ENCODE data around the gene PREB.

PREB gene

DNA sequence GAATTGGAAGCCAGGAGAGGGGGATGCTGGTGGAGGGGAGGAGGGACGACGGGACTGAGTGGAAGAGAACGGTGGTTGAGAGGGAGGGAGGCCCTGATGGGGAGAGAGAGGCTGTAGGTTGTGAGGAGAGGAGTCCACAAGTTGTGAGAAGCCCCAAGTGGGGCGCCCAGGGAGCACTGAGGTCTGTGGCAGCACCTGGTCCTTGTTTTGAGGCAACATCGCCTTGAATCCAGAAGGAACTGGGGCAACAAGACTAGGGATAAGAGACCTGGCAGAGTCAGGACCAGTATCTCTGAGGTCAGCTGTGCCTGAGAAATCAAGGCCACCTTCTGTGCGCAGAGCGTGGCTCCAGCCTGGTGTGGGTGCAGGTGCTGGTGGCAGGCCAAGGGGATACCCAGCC, 3.7 kb upstream of the PREB start:
- no peaks in the 10 kb centered on the region for H3K9me3 ChIP-seq (ENCODE audit: control insufficient read depth in 5 of 5, low read length in 5 of 5)

DNA sequence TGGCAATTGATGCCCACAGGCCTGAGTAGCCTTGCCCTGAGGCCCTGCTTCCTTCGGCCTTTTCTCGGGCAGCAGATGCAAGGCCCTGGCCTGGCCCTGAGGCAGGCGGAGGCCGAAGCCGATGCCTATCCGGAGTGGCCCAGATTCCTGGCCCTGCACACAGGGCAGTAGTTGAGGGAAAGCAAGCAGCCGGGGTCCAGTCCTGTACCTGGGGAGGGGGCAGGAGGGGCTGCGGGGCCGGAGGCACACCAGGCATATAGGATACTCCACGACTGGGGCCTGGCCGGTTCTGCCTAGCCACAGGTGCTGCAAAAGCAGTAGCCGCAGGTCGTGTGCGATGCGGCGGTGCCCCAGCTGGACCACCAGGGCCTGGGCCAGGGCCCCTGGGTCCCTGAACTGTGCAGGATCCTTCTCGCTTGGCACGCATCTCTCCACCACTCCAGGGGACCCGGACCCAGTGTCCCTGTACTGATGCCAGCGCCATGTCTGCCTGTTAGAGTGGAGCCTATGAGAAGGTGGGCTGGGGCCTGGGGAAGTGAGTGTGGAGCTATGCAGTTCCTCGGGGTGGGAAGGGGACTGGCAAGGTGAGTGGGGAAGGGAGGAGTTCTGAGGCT, 3.0 kb upstream of the PREB start:
- H3K4me1 ChIP-seq (ENCODE audit: control insufficient read depth in 5 of 5, insufficient read depth in 5 of 5, low read length in 5 of 5), result peaks cover 0 to 21% (median 18%) of the 10 kb centered on the region in 5 donors
- no peak overlapping the region for H3K9ac ChIP-seq (ENCODE audit: low read length in 5 of 5)
- no peak overlapping the region for H3K27ac ChIP-seq (ENCODE audit: low read depth, low read length)
- H3K9me3 ChIP-seq (ENCODE audit: control insufficient read depth in 5 of 5, low read length in 5 of 5), result no peaks in the 10 kb centered on the region
- H3K36me3 ChIP-seq (ENCODE audit: control insufficient read depth in 5 of 5, insufficient read depth in 5 of 5, low read length in 5 of 5), result peaks cover 0 to 6% (median 3%) of the 10 kb centered on the region in 5 donors
- no peaks in the 10 kb centered on the region for H3K27me3 ChIP-seq (ENCODE audit: control insufficient read depth in 5 of 5, insufficient read depth in 4 of 5, low read length in 5 of 5)
- H3K4me3 ChIP-seq (ENCODE audit: low read depth in 1 of 5, low read length in 5 of 5), result no peak overlapping the region

More for the DNA sequence above, 3.7 kb upstream of the PREB start:
- Histone ChIP-seq H3K27ac (ENCODE audit: low read depth, low read length) (no peak overlapping the region), H3K36me3 (ENCODE audit: control insufficient read depth in 5 of 5, insufficient read depth in 5 of 5, low read length in 5 of 5) (no peaks in the 10 kb centered on the region), H3K9ac (ENCODE audit: low read length in 5 of 5) (no peak overlapping the region), H3K4me1 (ENCODE audit: control insufficient read depth in 5 of 5, insufficient read depth in 5 of 5, low read length in 5 of 5) (peaks cover 0 to 14% (median 11%) of the 10 kb centered on the region in 5 donors), H3K4me3 (ENCODE audit: low read depth in 1 of 5, low read length in 5 of 5) (no peak overlapping the region), H3K27me3 (ENCODE audit: control insufficient read depth in 5 of 5, insufficient read depth in 4 of 5, low read length in 5 of 5) (no peaks in the 10 kb centered on the region)

DNA sequence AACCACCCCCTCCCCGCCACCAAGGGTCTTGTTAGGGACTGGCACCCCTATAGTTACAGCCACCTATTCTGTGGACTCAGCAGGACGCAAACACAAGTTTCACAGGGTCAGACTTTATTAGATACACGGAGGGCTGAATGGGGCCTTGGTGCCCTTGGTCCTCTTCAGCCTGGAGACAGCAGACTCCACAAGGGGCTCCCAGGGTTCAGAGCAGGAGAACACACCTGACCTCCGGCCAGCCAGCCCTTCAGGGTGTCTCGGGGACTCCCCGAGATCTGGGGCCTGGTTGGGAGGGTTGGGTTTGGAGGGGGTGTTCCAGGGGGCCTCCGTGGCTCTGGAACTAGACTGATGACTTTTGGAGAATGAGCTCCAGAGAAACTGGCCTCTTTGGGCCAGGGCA, 2.3 kb upstream of the PREB start:
- Histone ChIP-seq H3K9ac (ENCODE audit: low read length in 5 of 5) (no peak overlapping the region), H3K4me3 (ENCODE audit: low read depth in 1 of 5, low read length in 5 of 5) (no peak overlapping the region), H3K27me3 (ENCODE audit: control insufficient read depth in 5 of 5, insufficient read depth in 4 of 5, low read length in 5 of 5) (no peaks in the 10 kb centered on the region), H3K9me3 (ENCODE audit: control insufficient read depth in 5 of 5, low read length in 5 of 5) (no peaks in the 10 kb centered on the region), H3K4me1 (ENCODE audit: control insufficient read depth in 5 of 5, insufficient read depth in 5 of 5, low read length in 5 of 5) (peaks cover 0 to 24% (median 23%) of the 10 kb centered on the region in 5 donors), H3K36me3 (ENCODE audit: control insufficient read depth in 5 of 5, insufficient read depth in 5 of 5, low read length in 5 of 5) (peaks cover 0 to 13% (median 9%) of the 10 kb centered on the region in 5 donors), H3K27ac (ENCODE audit: low read depth, low read length) (no peak overlapping the region)

DNA sequence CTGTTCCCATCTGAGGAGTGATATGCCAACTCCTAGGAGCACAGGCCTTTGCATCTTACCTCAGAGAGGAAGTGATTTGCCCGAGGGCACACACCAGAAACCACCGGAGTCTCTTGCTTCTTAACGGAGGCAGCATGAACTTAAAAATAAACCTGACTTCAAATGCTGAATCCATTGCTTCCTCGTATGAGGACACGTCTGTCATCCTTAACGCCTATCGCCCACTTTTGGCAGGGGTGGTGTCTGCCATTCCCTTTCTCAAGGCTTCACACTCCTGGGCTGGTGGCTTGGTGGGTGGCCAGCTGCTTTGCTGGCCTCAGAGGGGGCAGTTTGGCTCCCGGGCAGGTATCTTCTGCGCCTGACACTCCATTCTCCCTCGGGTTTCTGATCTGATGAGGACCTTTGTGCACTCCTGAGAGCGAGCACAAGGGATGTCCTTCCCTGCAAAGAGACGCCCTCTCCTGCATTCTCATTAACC, 1.1 kb upstream of the PREB start:
- peaks cover 0 to 25% (median 23%) of the 10 kb centered on the region in 5 donors for H3K4me1 ChIP-seq (ENCODE audit: control insufficient read depth in 5 of 5, insufficient read depth in 5 of 5, low read length in 5 of 5)
- no peak overlapping the region for H3K4me3 ChIP-seq (ENCODE audit: low read depth in 1 of 5, low read length in 5 of 5)
- H3K9me3 ChIP-seq (ENCODE audit: control insufficient read depth in 5 of 5, low read length in 5 of 5), result no peaks in the 10 kb centered on the region
- no peaks in the 10 kb centered on the region for H3K27me3 ChIP-seq (ENCODE audit: control insufficient read depth in 5 of 5, insufficient read depth in 4 of 5, low read length in 5 of 5)
- no peak overlapping the region for H3K9ac ChIP-seq (ENCODE audit: low read length in 5 of 5)
- peaks cover 0 to 25% (median 22%) of the 10 kb centered on the region in 5 donors for H3K36me3 ChIP-seq (ENCODE audit: control insufficient read depth in 5 of 5, insufficient read depth in 5 of 5, low read length in 5 of 5)
- no peak overlapping the region for H3K27ac ChIP-seq (ENCODE audit: low read depth, low read length)

DNA sequence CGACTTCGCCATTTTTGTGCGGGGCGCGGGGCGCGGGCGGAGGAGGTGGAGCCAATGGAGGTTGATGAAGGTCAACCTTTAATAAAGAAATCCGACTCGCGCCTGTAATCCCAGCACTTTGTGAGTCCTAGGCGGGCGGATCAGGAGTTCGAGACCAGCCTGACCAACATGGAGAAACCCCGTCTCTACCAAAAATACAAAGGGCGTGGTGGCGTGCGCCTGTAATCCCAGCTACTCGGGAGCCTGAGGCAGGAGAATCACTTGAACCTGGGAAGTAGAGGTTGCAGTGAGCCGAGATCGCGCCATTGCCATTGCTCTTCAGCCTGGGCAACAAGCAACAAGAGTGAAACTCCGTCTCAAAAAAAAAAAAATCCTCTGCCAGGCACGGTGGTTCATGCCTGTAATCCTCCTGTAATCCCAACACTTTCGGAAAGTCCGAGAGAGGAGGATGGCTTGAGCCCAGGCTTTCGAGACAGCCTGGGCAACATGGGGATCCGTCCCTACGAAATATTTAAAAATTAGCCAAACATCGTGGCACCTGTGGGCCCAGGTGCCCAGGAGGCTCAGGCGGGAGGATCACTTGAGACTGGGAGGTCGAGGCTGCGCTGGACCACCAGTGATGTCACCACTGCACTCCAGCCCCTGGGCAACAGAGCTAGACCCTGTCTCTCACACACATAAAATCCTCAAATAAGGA, 493 bp upstream of the PREB start:
- peak overlapping the region in 4 of 5 donors; percentile 55 to 89 (median 73) for H3K4me3 ChIP-seq (ENCODE audit: low read depth in 1 of 5, low read length in 5 of 5)
- H3K27ac ChIP-seq (ENCODE audit: low read depth, low read length), result no peak overlapping the region

DNA sequence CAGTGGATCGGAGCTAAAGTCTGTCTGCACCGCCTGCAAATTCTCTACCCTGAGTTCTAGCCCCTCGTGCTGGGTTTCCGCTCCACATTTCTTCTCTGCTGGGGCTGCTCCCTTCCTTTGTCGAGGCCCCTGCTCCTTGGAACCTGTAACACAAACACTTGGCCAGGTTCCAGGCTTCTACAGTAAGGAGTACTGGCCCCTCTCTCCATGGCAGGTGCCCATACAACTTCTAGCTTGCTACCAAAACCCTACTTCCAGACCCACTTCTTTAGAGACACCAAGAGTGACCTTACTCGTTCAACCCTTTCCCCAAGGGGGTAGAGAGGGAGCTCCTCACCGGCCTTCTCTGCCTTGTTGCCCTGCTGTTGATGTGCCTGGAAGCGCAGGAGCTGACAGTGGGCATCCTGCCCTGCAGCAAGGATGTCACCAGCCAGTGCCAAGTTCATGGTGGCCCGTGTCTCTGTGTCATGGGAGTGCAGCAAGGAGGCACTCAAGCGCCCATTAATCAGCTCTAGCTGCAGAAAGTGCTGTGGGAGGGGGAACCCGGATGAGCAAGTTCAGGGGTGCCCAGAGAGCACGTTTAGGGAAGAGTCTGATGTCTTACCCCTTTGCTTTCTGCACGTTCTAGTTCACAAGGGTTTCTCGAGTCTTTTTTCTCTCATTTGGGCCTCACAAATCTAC, 1.1 kb downstream of the PREB start:
- Histone ChIP-seq H3K9me3 (ENCODE audit: control insufficient read depth in 5 of 5, low read length in 5 of 5) (no peaks in the 10 kb centered on the region), H3K4me1 (ENCODE audit: control insufficient read depth in 5 of 5, insufficient read depth in 5 of 5, low read length in 5 of 5) (peaks cover 0 to 25% (median 23%) of the 10 kb centered on the region in 5 donors), H3K9ac (ENCODE audit: low read length in 5 of 5) (peak overlapping the region in 4 of 5 donors; percentile 89 to 96 (median 91)), H3K27ac (ENCODE audit: low read depth, low read length) (peak overlapping the region; percentile 34), H3K36me3 (ENCODE audit: control insufficient read depth in 5 of 5, insufficient read depth in 5 of 5, low read length in 5 of 5) (peaks cover 0 to 42% (median 35%) of the 10 kb centered on the region in 5 donors), H3K4me3 (ENCODE audit: low read depth in 1 of 5, low read length in 5 of 5) (peak overlapping the region; percentile 80 to 93 (median 89)), H3K27me3 (ENCODE audit: control insufficient read depth in 5 of 5, insufficient read depth in 4 of 5, low read length in 5 of 5) (no peaks in the 10 kb centered on the region)

More for the DNA sequence above, 493 bp upstream of the PREB start:
- Histone ChIP-seq H3K9me3 (ENCODE audit: control insufficient read depth in 5 of 5, low read length in 5 of 5) (no peaks in the 10 kb centered on the region), H3K27me3 (ENCODE audit: control insufficient read depth in 5 of 5, insufficient read depth in 4 of 5, low read length in 5 of 5) (no peaks in the 10 kb centered on the region), H3K9ac (ENCODE audit: low read length in 5 of 5) (no peak overlapping the region), H3K4me1 (ENCODE audit: control insufficient read depth in 5 of 5, insufficient read depth in 5 of 5, low read length in 5 of 5) (peaks cover 0 to 25% (median 23%) of the 10 kb centered on the region in 5 donors), H3K36me3 (ENCODE audit: control insufficient read depth in 5 of 5, insufficient read depth in 5 of 5, low read length in 5 of 5) (peaks cover 0 to 31% (median 27%) of the 10 kb centered on the region in 5 donors)

DNA sequence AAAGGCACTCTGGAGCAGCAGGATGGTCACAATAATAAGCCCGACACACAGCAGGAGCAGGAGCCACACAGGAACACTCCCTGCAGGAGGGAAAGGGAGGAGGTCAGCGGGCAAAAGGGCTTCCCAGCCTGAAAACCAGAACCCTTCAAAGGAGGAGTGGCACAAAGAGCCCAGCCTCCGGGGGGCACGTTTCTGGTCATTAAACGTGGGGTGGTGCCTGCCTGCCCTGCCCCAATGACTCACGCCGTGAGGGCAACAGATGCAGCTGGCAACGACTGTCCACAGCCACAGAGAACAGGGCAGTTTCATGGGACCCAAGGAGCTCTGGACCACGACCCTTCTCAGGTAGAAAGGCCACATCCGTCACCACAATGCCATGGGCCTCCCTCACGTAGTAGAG, 3.0 kb downstream of the PREB start:
- Histone ChIP-seq H3K9ac (ENCODE audit: low read length in 5 of 5) (no peak overlapping the region), H3K4me3 (ENCODE audit: low read depth in 1 of 5, low read length in 5 of 5) (no peak overlapping the region), H3K9me3 (ENCODE audit: control insufficient read depth in 5 of 5, low read length in 5 of 5) (no peaks in the 10 kb centered on the region), H3K36me3 (ENCODE audit: control insufficient read depth in 5 of 5, insufficient read depth in 5 of 5, low read length in 5 of 5) (peaks cover 0 to 42% (median 35%) of the 10 kb centered on the region in 5 donors), H3K27ac (ENCODE audit: low read depth, low read length) (no peak overlapping the region), H3K4me1 (ENCODE audit: control insufficient read depth in 5 of 5, insufficient read depth in 5 of 5, low read length in 5 of 5) (peaks cover 0 to 27% (median 24%) of the 10 kb centered on the region in 5 donors), H3K27me3 (ENCODE audit: control insufficient read depth in 5 of 5, insufficient read depth in 4 of 5, low read length in 5 of 5) (no peaks in the 10 kb centered on the region)

DNA sequence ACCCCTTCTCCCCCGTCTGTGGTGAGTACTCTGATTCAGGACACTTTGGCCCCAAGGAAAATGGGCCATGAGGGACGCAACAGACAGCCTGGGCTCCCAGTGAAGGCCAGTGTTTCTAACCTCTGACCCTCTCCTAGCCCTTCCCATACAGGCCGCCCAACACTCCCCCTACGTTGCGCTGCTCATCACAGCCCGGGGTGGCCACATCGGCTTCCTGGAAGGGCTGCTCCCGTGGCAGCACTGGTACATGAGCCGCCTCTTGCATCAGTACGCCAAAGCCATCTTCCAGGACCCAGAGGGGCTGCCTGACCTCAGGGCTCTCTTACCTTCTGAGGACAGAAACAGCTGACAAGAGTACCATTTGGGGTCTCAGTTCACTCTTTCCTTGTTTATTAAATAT, 4.0 kb downstream of the PREB start:
- peaks cover 0 to 42% (median 35%) of the 10 kb centered on the region in 5 donors for H3K36me3 ChIP-seq (ENCODE audit: control insufficient read depth in 5 of 5, insufficient read depth in 5 of 5, low read length in 5 of 5)
- H3K27ac ChIP-seq (ENCODE audit: low read depth, low read length), result no peak overlapping the region
- no peaks in the 10 kb centered on the region for H3K9me3 ChIP-seq (ENCODE audit: control insufficient read depth in 5 of 5, low read length in 5 of 5)
- H3K4me3 ChIP-seq (ENCODE audit: low read depth in 1 of 5, low read length in 5 of 5), result no peak overlapping the region
- peaks cover 2 to 32% (median 31%) of the 10 kb centered on the region in 5 donors for H3K4me1 ChIP-seq (ENCODE audit: control insufficient read depth in 5 of 5, insufficient read depth in 5 of 5, low read length in 5 of 5)
- H3K27me3 ChIP-seq (ENCODE audit: control insufficient read depth in 5 of 5, insufficient read depth in 4 of 5, low read length in 5 of 5), result no peaks in the 10 kb centered on the region
- H3K9ac ChIP-seq (ENCODE audit: low read length in 5 of 5), result no peak overlapping the region

DNA sequence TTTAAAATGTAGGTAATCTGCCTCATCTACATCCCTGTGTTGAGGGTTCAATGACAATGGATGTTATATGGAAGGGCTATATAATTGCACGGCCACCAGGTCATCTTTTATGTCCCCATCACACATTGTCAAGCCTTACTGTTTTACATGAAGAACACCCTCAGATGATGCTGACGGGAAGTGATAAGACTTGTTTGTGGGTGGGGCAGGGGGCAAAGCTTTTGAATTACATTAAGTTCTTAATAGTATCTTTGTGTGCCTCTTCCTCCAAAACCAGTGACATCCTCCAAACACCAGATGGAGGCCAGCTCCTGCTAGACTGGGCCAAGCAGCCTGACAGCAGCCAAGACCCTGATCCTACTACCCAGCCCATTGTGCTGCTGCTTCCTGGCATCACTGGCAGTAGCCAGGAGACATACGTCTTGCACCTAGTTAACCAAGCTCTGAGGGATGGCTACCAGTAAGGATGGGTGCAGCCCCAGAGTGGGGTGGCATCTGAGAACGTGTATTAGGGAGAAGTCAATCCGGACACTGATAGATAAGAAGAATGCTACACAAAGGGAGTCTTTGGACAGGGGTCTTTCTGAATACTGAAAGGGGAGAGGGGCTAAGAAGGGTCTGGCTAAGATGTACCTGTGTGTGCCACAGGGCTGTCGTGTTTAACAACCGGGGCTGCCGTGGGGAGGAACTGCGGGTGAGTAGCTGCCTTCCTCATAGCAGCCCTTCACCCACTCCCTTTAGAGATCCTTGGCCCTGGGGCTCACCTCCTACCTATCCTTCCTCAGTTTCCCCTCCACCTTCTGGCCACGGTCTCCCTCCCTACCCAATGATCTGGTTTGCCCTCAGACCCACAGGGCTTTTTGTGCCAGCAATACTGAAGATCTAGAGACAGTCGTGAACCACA, 5.5 kb downstream of the PREB start:
- Histone ChIP-seq H3K27ac (ENCODE audit: low read depth, low read length) (no peak overlapping the region), H3K4me3 (ENCODE audit: low read depth in 1 of 5, low read length in 5 of 5) (no peak overlapping the region), H3K27me3 (ENCODE audit: control insufficient read depth in 5 of 5, insufficient read depth in 4 of 5, low read length in 5 of 5) (no peaks in the 10 kb centered on the region), H3K9ac (ENCODE audit: low read length in 5 of 5) (peak overlapping the region in 1 of 5 donors; percentile 14), H3K36me3 (ENCODE audit: control insufficient read depth in 5 of 5, insufficient read depth in 5 of 5, low read length in 5 of 5) (peaks cover 0 to 42% (median 35%) of the 10 kb centered on the region in 5 donors), H3K4me1 (ENCODE audit: control insufficient read depth in 5 of 5, insufficient read depth in 5 of 5, low read length in 5 of 5) (peaks cover 2 to 33% (median 29%) of the 10 kb centered on the region in 5 donors), H3K9me3 (ENCODE audit: control insufficient read depth in 5 of 5, low read length in 5 of 5) (no peaks in the 10 kb centered on the region)
